HUES64 (cell line): ENCODE results near the gene CDH4.

Experiments
- H3K27ac ChIP-seq: 2 replicates; pipeline ENCODE4 v1.7.0; 2013; ENCODE audit warnings: low read depth, low read length, inconsistent platforms
- H3K27me3 ChIP-seq: 2 replicates; pipeline ENCODE4 v1.6.1; 2013; ENCODE audit warnings: mild to moderate bottlenecking, low read length; ENCODE audit not compliant: insufficient read depth
- H3K36me3 ChIP-seq: 2 replicates; pipeline ENCODE4 v1.6.1; 2013; ENCODE audit warnings: mild to moderate bottlenecking, low read length; ENCODE audit not compliant: insufficient read depth
- H3K4me1 ChIP-seq: 2 replicates; pipeline ENCODE4 v1.6.1; 2013; ENCODE audit warnings: mild to moderate bottlenecking, low read length, moderate library complexity; ENCODE audit not compliant: insufficient read depth
- H3K4me3 ChIP-seq: 2 replicates; pipeline ENCODE4 v1.5.1; 2013; ENCODE audit warnings: mild to moderate bottlenecking, low read length, moderate library complexity
- H3K9ac ChIP-seq: 2 replicates; pipeline ENCODE4 v1.6.1; 2013; ENCODE audit warnings: mild to moderate bottlenecking, low read depth, low read length
- H3K9me3 ChIP-seq: 2 replicates; pipeline ENCODE4 v1.6.1; 2013; ENCODE audit warnings: low read depth, low read length; ENCODE audit not compliant: insufficient read depth
- WGBS: fragments of 150-250, 120-280 bp; methylation state at CpG from one replicate; pipeline ENCODE4 v1.1.7; 2013; ENCODE audit warnings: missing lambda C conversion rate; 5-methylcytosine and 5-hydroxymethylcytosine counted together

CDH4 gene

GRCh38 chr20:61841551-61841950 is 589.5 kb downstream of the CDH4 start:
- WGBS: 95% methylated on average over 18 of the region's 18 CpGs
- Histone ChIP-seq H3K9ac (no peak overlapping the region), H3K4me3 (no peak overlapping the region), H3K9me3 (no peaks in the 10 kb centered on the region), H3K27me3 (0 out of 2 replicates have a peak, but pooled peaks cover 2% of the 10 kb centered on the region), H3K4me1 (no peaks in the 10 kb centered on the region), H3K27ac (no peak overlapping the region), H3K36me3 (no peaks in the 10 kb centered on the region)

DNA sequence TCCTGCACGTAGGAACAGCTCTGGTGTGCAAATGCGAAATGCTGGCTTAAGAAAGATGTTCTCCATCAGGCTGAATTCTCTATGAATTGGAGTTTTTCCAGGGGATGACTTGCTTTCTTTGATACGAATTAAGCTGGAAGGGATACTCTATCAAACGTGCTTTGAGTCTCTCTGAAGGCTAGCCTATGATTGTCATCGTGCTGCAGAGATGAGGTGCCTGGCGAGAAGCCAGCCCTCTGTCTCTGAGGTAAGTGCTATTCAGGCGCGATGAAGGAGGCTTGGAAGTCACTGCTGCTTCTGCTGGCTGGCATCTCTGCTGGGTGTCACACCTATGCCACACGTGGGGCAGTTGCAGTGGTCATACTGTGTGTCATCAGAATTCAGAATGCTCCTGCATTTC is 589.9 kb downstream of the CDH4 start:
- no peaks in the 10 kb centered on the region for H3K4me1 ChIP-seq
- no peaks in the 10 kb centered on the region for H3K36me3 ChIP-seq
- H3K9ac ChIP-seq: no peak overlapping the region
- H3K27me3 ChIP-seq: 0 out of 2 replicates have a peak, but pooled peaks cover 2% of the 10 kb centered on the region
- no peaks in the 10 kb centered on the region for H3K9me3 ChIP-seq
- no peak overlapping the region for H3K27ac ChIP-seq
- H3K4me3 ChIP-seq: no peak overlapping the region
- WGBS: 88% methylated on average over 9 of the region's 9 CpGs

DNA sequence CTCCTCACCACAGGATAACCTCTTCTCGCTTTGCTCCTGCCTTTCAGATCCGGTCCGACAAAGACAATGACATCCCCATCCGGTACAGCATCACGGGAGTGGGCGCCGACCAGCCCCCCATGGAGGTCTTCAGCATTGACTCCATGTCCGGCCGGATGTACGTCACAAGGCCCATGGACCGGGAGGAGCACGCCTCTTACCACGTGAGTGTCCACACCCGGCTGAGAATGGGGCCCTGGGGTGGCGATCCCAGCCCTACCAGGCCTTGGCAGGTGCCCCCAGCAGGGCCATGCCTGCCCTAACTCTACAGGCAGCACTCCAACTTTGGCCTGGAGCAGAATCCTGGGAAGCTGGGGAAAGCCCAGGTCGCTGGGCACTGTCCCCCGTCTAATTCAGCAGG is 592.6 kb downstream of the CDH4 start:
- Histone ChIP-seq H3K27ac (no peak overlapping the region), H3K9ac (no peak overlapping the region), H3K4me3 (no peak overlapping the region), H3K36me3 (no peaks in the 10 kb centered on the region), H3K9me3 (no peaks in the 10 kb centered on the region), H3K27me3 (0 out of 2 replicates have a peak, but pooled peaks cover 2% of the 10 kb centered on the region), H3K4me1 (no peaks in the 10 kb centered on the region)
- WGBS: 96% methylated on average over 17 of the region's 17 CpGs

- Histone ChIP-seq H3K9ac (no peak overlapping the region), H3K4me3 (no peak overlapping the region), H3K27ac (no peak overlapping the region), H3K27me3 (0 out of 2 replicates have a peak, but pooled peaks cover 2% of the 10 kb centered on the region), H3K9me3 (no peaks in the 10 kb centered on the region), H3K36me3 (no peaks in the 10 kb centered on the region), H3K4me1 (no peaks in the 10 kb centered on the region)
- WGBS: 83% methylated on average over 19 of the region's 19 CpGs
Measured at GRCh38 chr20:61845233-61845671, 593.2 kb downstream of the CDH4 start.

DNA sequence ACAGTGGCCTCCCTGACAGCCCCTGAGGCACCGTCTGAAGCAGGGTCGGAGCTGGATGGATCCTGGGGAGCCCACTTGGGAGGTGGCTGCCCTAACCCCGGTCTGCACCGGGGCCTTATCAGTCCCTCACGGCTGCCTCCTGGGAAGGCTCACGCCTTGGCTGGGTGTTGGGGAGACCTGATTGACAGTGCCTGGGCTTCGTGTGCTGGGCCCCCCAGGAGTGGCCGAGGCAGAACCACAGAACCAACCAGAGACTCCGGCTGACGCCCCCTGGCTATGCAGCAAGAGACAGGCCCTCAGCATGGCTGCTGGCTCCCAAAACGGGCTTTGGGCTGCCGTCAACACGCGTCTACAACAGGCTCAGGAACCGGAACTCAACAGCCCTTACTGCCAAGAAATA is 594.0 kb downstream of the CDH4 start:
- H3K9me3 ChIP-seq: no peaks in the 10 kb centered on the region
- H3K36me3 ChIP-seq: no peaks in the 10 kb centered on the region
- 91% methylated on average over 15 of the region's 15 CpGs for WGBS
- H3K4me3 ChIP-seq: no peak overlapping the region
- no peak overlapping the region for H3K27ac ChIP-seq
- no peak overlapping the region for H3K9ac ChIP-seq
- 0 out of 2 replicates have a peak, but pooled peaks cover 2% of the 10 kb centered on the region for H3K27me3 ChIP-seq
- H3K4me1 ChIP-seq: no peaks in the 10 kb centered on the region

- Histone ChIP-seq H3K4me3 (no peak overlapping the region), H3K9ac (no peak overlapping the region), H3K36me3 (no peaks in the 10 kb centered on the region), H3K27me3 (0 out of 2 replicates have a peak, but pooled peaks cover 2% of the 10 kb centered on the region), H3K4me1 (no peaks in the 10 kb centered on the region), H3K27ac (no peak overlapping the region), H3K9me3 (no peaks in the 10 kb centered on the region)
- WGBS: 95% methylated on average over 11 of the region's 11 CpGs
Measured at GRCh38 chr20:61846741-61847419, 594.8 kb downstream of the CDH4 start.

GRCh38 chr20:61847420-61847748 is 595.3 kb downstream of the CDH4 start:
- no peak overlapping the region for H3K27ac ChIP-seq
- H3K9me3 ChIP-seq: no peaks in the 10 kb centered on the region
- H3K9ac ChIP-seq: no peak overlapping the region
- no peak overlapping the region for H3K4me3 ChIP-seq
- H3K36me3 ChIP-seq: no peaks in the 10 kb centered on the region
- 96% methylated on average over 10 of the region's 10 CpGs for WGBS
- no peaks in the 10 kb centered on the region for H3K4me1 ChIP-seq
- no peaks in the 10 kb centered on the region for H3K27me3 ChIP-seq

- no peak overlapping the region for H3K27ac ChIP-seq
- no peaks in the 10 kb centered on the region for H3K4me1 ChIP-seq
- 90% methylated on average over 7 of the region's 7 CpGs for WGBS
Measured at GRCh38 chr20:61847986-61848385, 595.9 kb downstream of the CDH4 start.

DNA sequence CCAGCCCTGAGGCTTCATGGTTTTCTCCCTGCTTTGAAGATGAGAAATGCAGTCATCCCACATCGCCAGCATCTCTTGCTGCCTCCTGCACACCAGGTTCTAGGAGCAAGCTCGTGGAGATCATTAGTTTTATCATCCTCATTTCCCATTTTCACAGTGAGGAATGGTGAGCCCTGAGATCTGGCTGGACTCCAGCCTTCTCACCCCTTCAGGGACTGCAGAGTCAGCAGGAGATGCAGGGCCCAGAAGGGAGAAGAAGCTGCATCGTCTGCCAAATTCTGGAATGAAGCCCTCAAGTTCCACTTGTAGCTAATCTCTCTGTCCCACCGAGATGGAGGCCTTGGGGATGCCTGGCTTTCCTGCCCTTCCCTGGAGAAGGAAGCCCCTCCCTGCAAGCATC is 596.8 kb downstream of the CDH4 start:
- no peaks in the 10 kb centered on the region for H3K36me3 ChIP-seq
- H3K9me3 ChIP-seq: no peaks in the 10 kb centered on the region
- H3K4me1 ChIP-seq: no peaks in the 10 kb centered on the region
- no peak overlapping the region for H3K4me3 ChIP-seq
- H3K9ac ChIP-seq: no peak overlapping the region
- H3K27ac ChIP-seq: no peak overlapping the region
- WGBS: 91% methylated on average over 4 of the region's 4 CpGs
- H3K27me3 ChIP-seq: no peaks in the 10 kb centered on the region

More at GRCh38 chr20:61847986-61848385, 595.9 kb downstream of the CDH4 start:
- H3K9me3 ChIP-seq: no peaks in the 10 kb centered on the region
- H3K36me3 ChIP-seq: no peaks in the 10 kb centered on the region
- H3K27me3 ChIP-seq: no peaks in the 10 kb centered on the region
- H3K9ac ChIP-seq: no peak overlapping the region
- H3K4me3 ChIP-seq: no peak overlapping the region

GRCh38 chr20:61849376-61849775 is 597.3 kb downstream of the CDH4 start:
- 93% methylated on average over 11 of the region's 11 CpGs for WGBS
- H3K36me3 ChIP-seq: no peaks in the 10 kb centered on the region
- H3K27me3 ChIP-seq: no peaks in the 10 kb centered on the region
- no peaks in the 10 kb centered on the region for H3K9me3 ChIP-seq
- H3K9ac ChIP-seq: no peak overlapping the region
- no peaks in the 10 kb centered on the region for H3K4me1 ChIP-seq
- no peak overlapping the region for H3K4me3 ChIP-seq
- H3K27ac ChIP-seq: no peak overlapping the region

DNA sequence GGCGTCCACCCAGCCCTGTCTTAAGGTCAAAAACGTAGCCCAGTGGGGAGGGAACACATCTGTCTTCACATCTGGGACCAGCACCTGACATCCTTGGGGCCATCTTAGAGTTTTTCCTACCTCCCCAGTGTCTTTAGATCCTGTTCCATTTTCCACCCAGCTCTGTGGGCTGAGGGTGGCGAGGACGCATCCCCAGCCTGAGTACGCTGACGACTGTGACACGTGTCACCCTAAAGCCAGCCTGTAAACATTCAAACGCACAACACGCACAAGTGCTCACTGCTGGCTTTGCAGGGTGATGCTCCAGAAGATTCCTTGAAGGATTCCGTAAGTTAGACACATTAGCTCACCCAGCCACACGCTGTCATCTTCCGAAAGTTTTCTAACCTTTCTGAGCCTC is 597.8 kb downstream of the CDH4 start:
- Histone ChIP-seq H3K4me1 (no peaks in the 10 kb centered on the region), H3K4me3 (no peak overlapping the region), H3K9me3 (no peaks in the 10 kb centered on the region), H3K9ac (no peak overlapping the region), H3K27me3 (no peaks in the 10 kb centered on the region), H3K27ac (no peak overlapping the region), H3K36me3 (no peaks in the 10 kb centered on the region)
- 87% methylated on average over 12 of the region's 12 CpGs for WGBS

GRCh38 chr20:61850457-61850856 is 598.4 kb downstream of the CDH4 start:
- Histone ChIP-seq H3K4me3 (no peak overlapping the region), H3K9me3 (no peaks in the 10 kb centered on the region), H3K4me1 (no peaks in the 10 kb centered on the region), H3K27me3 (no peaks in the 10 kb centered on the region), H3K27ac (no peak overlapping the region), H3K36me3 (no peaks in the 10 kb centered on the region), H3K9ac (no peak overlapping the region)
- WGBS: 86% methylated on average over 14 of the region's 14 CpGs
